ENCODE measurements around the gene HOXD8. TPM values are rescaled to one million over a fixed set of nuclear protein-coding genes. Genes with fewer than 3 reads are reported as not detected.
A peak's percentile ranks its signal among the peaks of the same experiment; 100 is the strongest.

The HOXD8 gene
- total and polyA plus RNA-seq, 2 of the 8 experiments (the other 6 are each of a cell fraction or from before 2014, with no cell fraction given), result not detected

DNA sequence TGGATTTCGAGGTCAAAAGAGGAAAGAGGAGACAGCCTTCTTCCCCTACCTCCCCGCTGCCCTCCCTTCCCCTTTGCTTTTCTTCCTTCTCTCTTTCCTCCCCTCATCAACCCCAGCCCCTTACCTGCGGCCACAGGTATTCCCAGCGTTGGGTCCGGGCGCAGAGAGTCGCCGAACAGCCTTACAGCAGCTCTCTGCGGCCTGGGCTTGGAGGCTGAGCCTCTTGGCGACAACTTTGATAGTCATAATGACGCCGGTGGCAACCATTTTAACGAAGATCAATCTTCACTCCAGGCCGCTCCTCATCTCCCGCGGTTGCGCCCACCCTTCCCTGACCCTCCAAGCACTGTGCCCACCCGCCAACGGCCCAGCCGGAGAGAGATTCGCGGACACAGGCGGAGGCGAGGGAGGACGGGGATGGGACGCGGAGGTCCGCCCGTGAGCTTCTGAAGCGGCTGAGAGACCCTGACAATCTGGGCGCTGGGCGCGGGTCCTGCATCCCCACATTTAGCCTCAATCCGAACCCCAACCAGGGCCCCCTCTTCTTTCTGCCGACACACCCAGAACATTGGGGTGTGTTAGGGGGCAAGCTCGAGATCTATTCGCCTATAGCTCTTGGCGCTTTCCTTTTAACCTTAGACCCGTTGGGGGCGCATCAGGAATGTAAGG is 44.3 kb upstream of the HOXD8 start (continued):
- TF ChIP-seq TAF7 (optimal IDR thresholded peaks at IDR 0.05; ENCODE audit: borderline replicate concordance, low read depth, low read length) (no peak), SAP30 (IDR thresholded peaks at IDR 0.05; ENCODE audit: insufficient read depth, insufficient replicate concordance, low read length) (no peak), NANOG (IDR thresholded peaks at IDR 0.05; ENCODE audit: insufficient read depth, low read depth, low read length, poor library complexity, severe bottlenecking) (no peak), EZH2 (IDR thresholded peaks at IDR 0.05; ENCODE audit: low read depth, low read length, severe bottlenecking) (peak; percentile 98), TAF1 (IDR thresholded peaks at IDR 0.05; ENCODE audit: low read depth, low read length) (no peak), NRF1 (IDR thresholded peaks at IDR 0.05; ENCODE audit: low read depth, low read length) (no peak), CEBPB (IDR thresholded peaks at IDR 0.05; ENCODE audit: low read depth, low read length) (no peak), RXRA (IDR thresholded peaks at IDR 0.05; ENCODE audit: insufficient read depth, low read depth, low read length) (no peak), GABPA (IDR thresholded peaks at IDR 0.05; ENCODE audit: borderline replicate concordance, insufficient read depth, low read length) (no peak), KDM5A (IDR thresholded peaks at IDR 0.05; ENCODE audit: low read length) (no peak), BRCA1 (IDR thresholded peaks at IDR 0.05; ENCODE audit: low read depth, low read length) (no peak), ASH2L (IDR thresholded peaks at IDR 0.05; ENCODE audit: low read length) (no peak), HDAC2 (IDR thresholded peaks at IDR 0.05; ENCODE audit: borderline replicate concordance in 1 of 2, low read depth in 2 of 2, low read length in 2 of 2) (no peak), EP300 (IDR thresholded peaks at IDR 0.05; ENCODE audit: borderline replicate concordance in 1 of 2, low read depth in 2 of 2, low read length in 2 of 2) (no peak), CREB1 (IDR thresholded peaks at IDR 0.05) (0 out of 2 replicates have a peak, but pooled peaks have one; percentile 24), POLR2A (IDR thresholded peaks at IDR 0.05; ENCODE audit: control extremely low read depth in 1 of 2, low read depth in 2 of 2, low read length in 2 of 2) (no peak)
- TF ChIP-seq, protein P1, sequence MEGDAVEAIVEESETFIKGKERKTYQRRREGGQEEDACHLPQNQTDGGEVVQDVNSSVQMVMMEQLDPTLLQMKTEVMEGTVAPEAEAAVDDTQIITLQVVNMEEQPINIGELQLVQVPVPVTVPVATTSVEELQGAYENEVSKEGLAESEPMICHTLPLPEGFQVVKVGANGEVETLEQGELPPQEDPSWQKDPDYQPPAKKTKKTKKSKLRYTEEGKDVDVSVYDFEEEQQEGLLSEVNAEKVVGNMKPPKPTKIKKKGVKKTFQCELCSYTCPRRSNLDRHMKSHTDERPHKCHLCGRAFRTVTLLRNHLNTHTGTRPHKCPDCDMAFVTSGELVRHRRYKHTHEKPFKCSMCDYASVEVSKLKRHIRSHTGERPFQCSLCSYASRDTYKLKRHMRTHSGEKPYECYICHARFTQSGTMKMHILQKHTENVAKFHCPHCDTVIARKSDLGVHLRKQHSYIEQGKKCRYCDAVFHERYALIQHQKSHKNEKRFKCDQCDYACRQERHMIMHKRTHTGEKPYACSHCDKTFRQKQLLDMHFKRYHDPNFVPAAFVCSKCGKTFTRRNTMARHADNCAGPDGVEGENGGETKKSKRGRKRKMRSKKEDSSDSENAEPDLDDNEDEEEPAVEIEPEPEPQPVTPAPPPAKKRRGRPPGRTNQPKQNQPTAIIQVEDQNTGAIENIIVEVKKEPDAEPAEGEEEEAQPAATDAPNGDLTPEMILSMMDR (IDR thresholded peaks at IDR 0.05; ENCODE audit: control extremely low read depth in 1 of 3, insufficient read depth in 1 of 3, low read depth in 1 of 3, low read length in 3 of 3), result no peak
- TF ChIP-seq, protein P2, sequence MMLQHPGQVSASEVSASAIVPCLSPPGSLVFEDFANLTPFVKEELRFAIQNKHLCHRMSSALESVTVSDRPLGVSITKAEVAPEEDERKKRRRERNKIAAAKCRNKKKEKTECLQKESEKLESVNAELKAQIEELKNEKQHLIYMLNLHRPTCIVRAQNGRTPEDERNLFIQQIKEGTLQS (IDR thresholded peaks at IDR 0.05; ENCODE audit: insufficient read depth, low read depth, low read length), result no peak
- TF ChIP-seq, protein P3, sequence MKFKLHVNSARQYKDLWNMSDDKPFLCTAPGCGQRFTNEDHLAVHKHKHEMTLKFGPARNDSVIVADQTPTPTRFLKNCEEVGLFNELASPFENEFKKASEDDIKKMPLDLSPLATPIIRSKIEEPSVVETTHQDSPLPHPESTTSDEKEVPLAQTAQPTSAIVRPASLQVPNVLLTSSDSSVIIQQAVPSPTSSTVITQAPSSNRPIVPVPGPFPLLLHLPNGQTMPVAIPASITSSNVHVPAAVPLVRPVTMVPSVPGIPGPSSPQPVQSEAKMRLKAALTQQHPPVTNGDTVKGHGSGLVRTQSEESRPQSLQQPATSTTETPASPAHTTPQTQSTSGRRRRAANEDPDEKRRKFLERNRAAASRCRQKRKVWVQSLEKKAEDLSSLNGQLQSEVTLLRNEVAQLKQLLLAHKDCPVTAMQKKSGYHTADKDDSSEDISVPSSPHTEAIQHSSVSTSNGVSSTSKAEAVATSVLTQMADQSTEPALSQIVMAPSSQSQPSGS (IDR thresholded peaks at IDR 0.05; ENCODE audit: low read length), result no peak
